CD4-positive, CD25-positive, alpha-beta regulatory T cell (primary cell): ENCODE results near the gene TNFSF10. TPM values are rescaled to one million over a fixed set of nuclear protein-coding genes. Genes with fewer than 3 reads are reported as not detected.

Source experiments
- ATAC-seq, 2 donors: fragments of 150-1000 bp; cut with Tn5 transposase; one replicate each; pipeline ENCODE4 v1.10.0; 2021; ENCODE audit warnings: low read depth in 2 of 2, moderate number of reproducible peaks in 2 of 2, moderate library complexity in 1 of 2
- DNase-seq, 3 donors: peaks; one replicate each; pipeline versions ENCODE4 v3.0.0 to v3.0.0-alpha.2; 2012 to 2022; ENCODE audit warnings: mixed read lengths in 1 of 3
- H3K27ac ChIP-seq: one replicate; pipeline ENCODE4 v1.7.0; 2013; ENCODE audit warnings: mild to moderate bottlenecking, low read length; ENCODE audit not compliant: insufficient read depth, poor library complexity, severe bottlenecking
- H3K27me3 ChIP-seq: one replicate; pipeline ENCODE4 v1.7.0; 2013; ENCODE audit warnings: low read length; ENCODE audit not compliant: control insufficient read depth, insufficient read depth
- H3K36me3 ChIP-seq: one replicate; pipeline ENCODE4 v1.7.0; 2013; ENCODE audit warnings: mild to moderate bottlenecking, low read length, moderate library complexity; ENCODE audit not compliant: control insufficient read depth, insufficient read depth
- H3K4me1 ChIP-seq: 2 replicates; pipeline ENCODE4 v1.7.0; 2013; ENCODE audit warnings: mild to moderate bottlenecking, low read length; ENCODE audit not compliant: insufficient read depth, control insufficient read depth, poor library complexity, severe bottlenecking
- H3K4me3 ChIP-seq: one replicate; pipeline ENCODE4 v1.7.0; 2013; ENCODE audit warnings: low read depth, mild to moderate bottlenecking, low read length, moderate library complexity
- H3K9me3 ChIP-seq, 2 experiments: 1 replicate in 1 of 2; 2 replicates in 1 of 2; pipeline ENCODE4 v1.7.0; 2013; ENCODE audit warnings: low read length in 2 of 2, mild to moderate bottlenecking in 1 of 2, moderate library complexity in 1 of 2; ENCODE audit not compliant: control insufficient read depth in 2 of 2
- H3K27ac Mint-ChIP-seq, 3 donors: one replicate each; pipeline ENCODE4 v1.8.0; 2020 to 2022; ENCODE audit warnings: mild to moderate bottlenecking in 3 of 3, mixed read lengths in 3 of 3, moderate library complexity in 2 of 3
- H3K27me3 Mint-ChIP-seq: one replicate; pipeline ENCODE4 v1.8.0; 2022; ENCODE audit warnings: mild to moderate bottlenecking, mixed read lengths
- H3K36me3 Mint-ChIP-seq: one replicate; pipeline ENCODE4 v1.8.0; 2020; ENCODE audit warnings: mixed read lengths
- H3K4me1 Mint-ChIP-seq, 4 donors: one replicate each; pipeline ENCODE4 v1.8.0; 2020 to 2022; ENCODE audit warnings: mixed read lengths in 4 of 4, mild to moderate bottlenecking in 1 of 4
- H3K4me3 Mint-ChIP-seq, 4 donors: one replicate each; pipeline ENCODE4 v1.8.0; 2020 to 2022; ENCODE audit warnings: mild to moderate bottlenecking in 4 of 4, mixed read lengths in 4 of 4, moderate library complexity in 3 of 4
- H3K9me3 Mint-ChIP-seq, 7 donors: one replicate each; pipeline ENCODE4 v1.8.0; 2020 to 2022; ENCODE audit warnings: mixed read lengths in 7 of 7, mild to moderate bottlenecking in 3 of 7, moderate library complexity in 2 of 7
- polyA plus RNA-seq, 4 donors: library from polyadenylated mRNA; unstranded; fragments of 300-500 nt; fragmentation: Illumina TruSeq; gene quantifications; one replicate each; pipeline ENCODE4 v1.2.3, GENCODE V29; 2021
- total RNA-seq: library from RNA; stranded (reverse); gene quantifications from one replicate; pipeline ENCODE4 v1.2.3, GENCODE V29; 2022

The TNFSF10 gene
- total and polyA plus RNA-seq, 5 donors from 2014 or later = 29.1 to 93.4 (median 58.0) TPM

DNA sequence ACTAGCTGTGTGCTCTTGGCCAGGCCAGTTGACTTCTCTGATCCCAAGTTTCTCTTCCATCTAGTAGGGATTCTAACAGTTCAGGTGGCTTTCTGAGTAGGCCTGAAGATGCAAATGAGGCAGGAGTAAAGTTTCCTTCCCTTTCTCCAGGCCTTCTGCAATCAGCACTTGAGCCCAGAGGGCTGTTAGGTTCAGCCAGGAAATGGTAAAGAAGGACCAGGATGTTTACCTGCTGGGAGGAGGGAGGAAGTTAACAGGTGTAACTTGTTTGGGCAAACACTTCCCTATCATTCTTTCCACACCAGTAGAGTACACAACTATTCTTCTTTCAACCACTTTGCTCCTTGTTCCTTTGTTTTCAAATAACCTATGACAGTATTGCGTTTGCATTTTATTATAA lies 13.3 kb upstream of the TNFSF10 start:
- Mint-ChIP-seq H3K4me1 (peaks cover 20 to 30% (median 25%) of the 10 kb centered on the region in 4 donors), H3K4me3 (peak overlapping the region in 1 of 4 donors; percentile 15), H3K27me3 (no peaks in the 10 kb centered on the region), H3K27ac (peak overlapping the region; percentile 70 to 77 (median 72)), H3K9me3 (no peaks in the 10 kb centered on the region), H3K36me3 (no peaks in the 10 kb centered on the region)
- Histone ChIP-seq H3K4me1 (peaks cover 19% of the 10 kb centered on the region), H3K4me3 (no peak overlapping the region), H3K36me3 (no peaks in the 10 kb centered on the region), H3K9me3 (no peaks in the 10 kb centered on the region), H3K27me3 (no peaks in the 10 kb centered on the region), H3K27ac (no peak overlapping the region)
- ATAC-seq (no peak), DNase-seq (no peak)

DNA sequence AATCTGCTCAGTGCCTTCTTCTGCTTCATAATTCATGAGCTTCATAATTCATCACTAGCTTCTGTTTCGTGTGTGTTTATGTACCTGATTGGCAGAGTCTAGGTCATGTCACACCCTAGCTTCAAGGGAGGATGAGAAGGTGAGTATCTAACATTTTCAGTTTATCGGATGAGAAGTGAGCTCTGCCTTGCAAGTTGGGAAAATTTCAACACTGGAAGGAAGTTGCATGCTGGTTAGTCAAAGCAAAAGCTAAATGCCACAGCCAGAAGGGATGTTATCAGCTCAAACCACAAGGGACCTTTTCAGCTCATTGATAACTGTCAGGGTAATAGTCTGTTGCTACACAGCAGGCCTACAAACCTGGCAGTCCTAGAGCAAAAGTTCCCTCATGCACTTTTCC lies 7.3 kb upstream of the TNFSF10 start:
- Histone ChIP-seq H3K4me3 (peak overlapping the region; percentile 52), H3K27ac (no peak overlapping the region), H3K9me3 (no peaks in the 10 kb centered on the region), H3K27me3 (no peaks in the 10 kb centered on the region), H3K4me1 (peaks cover 8% of the 10 kb centered on the region), H3K36me3 (no peaks in the 10 kb centered on the region)
- Mint-ChIP-seq H3K9me3 (peaks cover 0 to 1% (median 0%) of the 10 kb centered on the region in 7 donors), H3K27ac (peak overlapping the region in 2 of 3 donors; percentile 75 to 81), H3K4me3 (peak overlapping the region in 1 of 4 donors; percentile 13), H3K27me3 (no peaks in the 10 kb centered on the region), H3K36me3 (no peaks in the 10 kb centered on the region), H3K4me1 (peaks cover 6 to 15% (median 13%) of the 10 kb centered on the region in 4 donors)
- ATAC-seq = peak; percentile 44 to 46
- DNase-seq = peak in 1 of 3 donors; percentile 56

DNA sequence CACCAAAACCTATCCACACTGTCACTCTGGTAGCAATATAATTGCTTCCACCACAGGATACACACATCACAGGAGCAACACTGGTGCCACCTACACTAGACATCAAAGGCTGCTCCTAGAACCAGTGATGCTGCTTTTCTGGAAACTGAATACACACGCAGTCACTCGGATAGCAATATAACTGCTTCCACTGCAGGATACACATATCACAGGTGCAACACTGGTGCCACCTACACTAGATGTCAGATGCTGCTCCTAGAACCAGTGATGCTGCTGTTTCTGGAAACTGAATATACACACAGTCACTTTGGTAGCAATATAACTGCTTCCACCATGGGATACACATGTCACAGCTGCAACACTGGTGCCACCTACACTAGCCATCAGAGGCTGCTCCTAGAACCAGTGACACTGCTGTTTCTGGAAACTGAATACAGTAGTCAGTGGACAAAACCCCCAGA lies 6.9 kb upstream of the TNFSF10 start:
- Mint-ChIP-seq H3K36me3 (no peaks in the 10 kb centered on the region), H3K4me1 (peaks cover 6 to 15% (median 11%) of the 10 kb centered on the region in 4 donors)

DNA sequence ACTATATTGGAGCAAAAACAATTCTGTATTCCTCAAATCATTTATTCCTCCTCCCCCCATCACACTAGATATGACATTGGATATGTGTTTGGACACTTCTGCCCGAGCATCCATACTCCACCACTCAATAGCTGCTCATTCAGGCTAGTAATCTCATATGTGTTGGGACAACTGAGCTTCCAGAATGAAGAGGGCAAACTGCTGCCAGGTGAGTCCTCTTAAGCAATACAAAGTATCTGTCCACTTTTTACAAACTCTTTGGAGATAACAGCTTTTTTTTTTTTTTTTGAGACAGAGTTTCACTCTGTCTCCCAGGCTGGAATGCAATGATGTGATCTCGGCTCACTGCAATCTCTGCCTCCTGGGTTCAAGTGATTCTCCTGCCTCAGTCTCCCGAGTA lies 5.4 kb upstream of the TNFSF10 start:
- H3K27me3 Mint-ChIP-seq = no peaks in the 10 kb centered on the region
- no peak overlapping the region for H3K4me3 ChIP-seq
- no peak for DNase-seq
- peaks cover 11 to 23% (median 16%) of the 10 kb centered on the region in 4 donors for H3K4me1 Mint-ChIP-seq
- H3K9me3 ChIP-seq = no peaks in the 10 kb centered on the region
- peak overlapping the region in 1 of 4 donors; percentile 74 for H3K4me3 Mint-ChIP-seq
- peaks cover 12% of the 10 kb centered on the region for H3K4me1 ChIP-seq
- H3K36me3 Mint-ChIP-seq = no peaks in the 10 kb centered on the region
- no peak overlapping the region for H3K27ac ChIP-seq
- no peaks in the 10 kb centered on the region for H3K27me3 ChIP-seq
- no peak overlapping the region for H3K27ac Mint-ChIP-seq
- H3K36me3 ChIP-seq = no peaks in the 10 kb centered on the region
- ATAC-seq = no peak
- peaks cover 0 to 1% (median 0%) of the 10 kb centered on the region in 7 donors for H3K9me3 Mint-ChIP-seq

More for the DNA sequence above, 6.9 kb upstream of the TNFSF10 start:
- Histone ChIP-seq H3K27ac (no peak overlapping the region), H3K27me3 (no peaks in the 10 kb centered on the region), H3K4me1 (peaks cover 8% of the 10 kb centered on the region), H3K4me3 (peak overlapping the region; percentile 52), H3K9me3 (no peaks in the 10 kb centered on the region), H3K36me3 (no peaks in the 10 kb centered on the region)
- Mint-ChIP-seq H3K9me3 (peaks cover 0 to 1% (median 0%) of the 10 kb centered on the region in 7 donors), H3K4me3 (peak overlapping the region in 1 of 4 donors; percentile 13), H3K27ac (peak overlapping the region in 2 of 3 donors; percentile 75 to 81), H3K27me3 (no peaks in the 10 kb centered on the region)
- ATAC-seq (peak; percentile 28 to 41), DNase-seq (no peak)

DNA sequence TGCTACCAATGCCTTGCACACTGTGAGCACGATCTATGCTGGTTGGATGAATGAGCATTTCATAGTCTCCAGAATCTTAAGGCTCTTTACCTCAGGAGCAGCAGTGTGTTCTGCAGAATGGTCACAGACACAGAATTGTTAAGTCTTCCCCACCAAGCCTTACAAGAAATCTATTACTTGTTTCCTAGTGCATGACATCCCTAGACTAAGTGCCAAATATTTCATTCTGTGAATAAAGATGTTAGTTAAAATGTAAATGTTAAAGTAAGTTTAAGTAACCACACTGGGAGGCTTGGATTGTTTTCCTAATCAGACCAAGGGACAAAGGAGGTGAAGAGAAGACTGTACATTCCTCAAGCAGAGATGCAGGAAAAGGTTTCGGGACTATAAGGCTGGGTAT lies 4.1 kb upstream of the TNFSF10 start:
- no peaks in the 10 kb centered on the region for H3K9me3 ChIP-seq
- no peaks in the 10 kb centered on the region for H3K36me3 Mint-ChIP-seq

DNA sequence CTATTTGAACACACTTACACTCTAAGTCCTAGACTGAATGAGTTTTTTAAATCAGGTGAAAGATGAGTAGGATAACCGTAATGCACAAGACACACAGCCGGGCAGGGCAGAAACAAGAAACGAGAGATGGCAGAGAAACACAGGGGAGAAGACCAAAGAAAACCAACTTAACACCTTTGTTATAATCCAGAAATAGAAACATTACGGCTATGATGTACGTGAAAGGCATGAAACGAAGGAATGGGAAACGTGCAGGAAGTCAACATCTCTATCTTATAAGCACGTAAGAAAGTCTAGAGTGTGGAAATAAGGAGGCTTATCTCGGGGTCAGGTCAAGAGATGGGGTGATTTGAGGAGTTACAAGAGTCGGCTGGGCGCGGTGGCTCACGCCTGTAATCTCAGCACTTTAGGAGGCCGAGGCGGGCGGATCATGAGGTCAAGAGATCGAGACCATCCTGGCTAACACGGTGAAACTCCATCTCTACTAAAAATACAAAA lies 1.9 kb upstream of the TNFSF10 start:
- no peak overlapping the region for H3K4me3 ChIP-seq
- Mint-ChIP-seq H3K4me1 (peaks cover 10 to 39% (median 24%) of the 10 kb centered on the region in 4 donors), H3K9me3 (peaks cover 0 to 1% (median 0%) of the 10 kb centered on the region in 7 donors), H3K27me3 (no peaks in the 10 kb centered on the region), H3K36me3 (no peaks in the 10 kb centered on the region), H3K27ac (no peak overlapping the region), H3K4me3 (peak overlapping the region in 3 of 4 donors; percentile 3 to 95 (median 12))
- no peak overlapping the region for H3K27ac ChIP-seq
- H3K27me3 ChIP-seq = no peaks in the 10 kb centered on the region
- ATAC-seq = no peak
- H3K9me3 ChIP-seq = no peaks in the 10 kb centered on the region
- H3K36me3 ChIP-seq = no peaks in the 10 kb centered on the region
- H3K4me1 ChIP-seq = peaks cover 19% of the 10 kb centered on the region
- no peak for DNase-seq

More for the DNA sequence above, 4.1 kb upstream of the TNFSF10 start:
- DNase-seq (no peak), ATAC-seq (no peak)
- Mint-ChIP-seq H3K4me3 (peak overlapping the region in 2 of 4 donors; percentile 4 to 5), H3K9me3 (peaks cover 0 to 1% (median 0%) of the 10 kb centered on the region in 7 donors), H3K27me3 (no peaks in the 10 kb centered on the region), H3K27ac (peak overlapping the region in 1 of 3 donors; percentile 7), H3K4me1 (peaks cover 13 to 32% (median 21%) of the 10 kb centered on the region in 4 donors)
- Histone ChIP-seq H3K4me3 (no peak overlapping the region), H3K36me3 (no peaks in the 10 kb centered on the region), H3K4me1 (peaks cover 20% of the 10 kb centered on the region), H3K27ac (no peak overlapping the region), H3K27me3 (no peaks in the 10 kb centered on the region)

DNA sequence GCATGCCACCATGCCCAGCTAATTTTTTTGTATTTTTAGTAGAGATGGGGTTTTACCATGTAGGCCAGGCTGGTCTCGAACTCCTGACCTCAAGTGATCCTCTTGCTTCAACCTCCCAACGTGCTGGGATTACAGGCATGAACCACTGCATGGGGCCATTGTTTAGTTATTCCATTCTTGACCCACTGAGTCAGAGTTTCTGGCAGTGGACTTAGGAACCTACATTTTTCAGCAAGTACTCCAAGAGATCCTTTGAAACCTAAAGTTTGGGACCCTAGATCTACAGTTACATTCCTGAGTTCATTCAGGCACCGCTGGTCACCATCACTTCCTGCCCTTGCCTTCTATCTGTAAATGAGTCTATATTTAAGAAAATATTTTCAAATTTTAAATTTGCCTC lies 1.4 kb upstream of the TNFSF10 start:
- Mint-ChIP-seq H3K27ac (peak overlapping the region in 2 of 3 donors; percentile 97 to 98), H3K4me3 (peak overlapping the region; percentile 93 to 98 (median 96)), H3K36me3 (peaks cover 3% of the 10 kb centered on the region), H3K9me3 (peaks cover 0 to 1% (median 0%) of the 10 kb centered on the region in 7 donors), H3K4me1 (peaks cover 12 to 43% (median 24%) of the 10 kb centered on the region in 4 donors), H3K27me3 (no peaks in the 10 kb centered on the region)
- H3K9me3 ChIP-seq = no peaks in the 10 kb centered on the region
- DNase-seq (no peak), ATAC-seq (no peak)
- H3K27ac ChIP-seq = no peak overlapping the region
- H3K27me3 ChIP-seq = no peaks in the 10 kb centered on the region
- H3K36me3 ChIP-seq = peaks cover 2% of the 10 kb centered on the region
- H3K4me3 ChIP-seq = no peak overlapping the region
- peaks cover 25% of the 10 kb centered on the region for H3K4me1 ChIP-seq
